SK-N-SH treated with all-trans-retinoic acid at 6 μM for 48 hours (cell line): ENCODE data around the gene SLC13A3.

Experiments used
- ARNTL ChIP-seq: fragments of 450-650 bp; formaldehyde crosslinking; IDR thresholded peaks from 2 replicates; pipeline ENCODE4 v1.5.0; 2020; ENCODE audit warnings: low read depth, mild to moderate bottlenecking, moderate library complexity, borderline replicate concordance
- CSDC2 ChIP-seq: fragments of 250-450 bp; sonication (Bioruptor Pico); IDR thresholded peaks from 2 replicates; pipeline ENCODE4 v1.5.0; 2020; ENCODE audit warnings: mild to moderate bottlenecking, moderate library complexity
- TF ChIP-seq, protein P1 (sequence below): fragments of 250-450 bp; sonication (Bioruptor Pico); IDR thresholded peaks from 2 replicates; pipeline ENCODE4 v1.5.1; 2020; ENCODE audit warnings: low read depth, mild to moderate bottlenecking, moderate library complexity
- TF ChIP-seq, protein P2 (sequence below): fragments of 250-450 bp; sonication (Bioruptor Pico); IDR thresholded peaks from 2 replicates; pipeline ENCODE4 v1.8.0; 2020; ENCODE audit warnings: mild to moderate bottlenecking, moderate library complexity, borderline replicate concordance
- TF ChIP-seq, protein P3 (sequence below): fragments of 250-450 bp; sonication (Bioruptor Pico); IDR thresholded peaks from 2 replicates; pipeline ENCODE4 v1.8.0; 2021; ENCODE audit warnings: low read depth, mild to moderate bottlenecking, moderate library complexity, borderline replicate concordance

DNA sequence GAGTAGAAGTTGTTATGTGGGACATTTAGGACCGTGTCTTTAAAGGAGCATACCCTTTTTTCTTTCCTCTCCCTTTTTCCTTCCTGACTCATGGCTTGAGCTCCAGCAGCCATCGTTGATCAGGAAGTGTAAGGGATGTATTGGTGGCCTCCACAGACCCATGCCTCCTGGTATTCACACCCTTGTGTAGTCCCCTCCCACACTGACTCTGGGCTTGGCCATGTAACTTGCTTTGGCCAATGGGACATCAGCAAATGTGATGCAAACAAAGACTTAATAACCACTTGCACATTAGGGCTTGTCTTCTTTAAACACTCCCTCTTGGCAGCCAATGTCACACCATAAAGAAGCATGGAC is 18.9 kb upstream of the SLC13A3 start:
- TF ChIP-seq, protein P1, sequence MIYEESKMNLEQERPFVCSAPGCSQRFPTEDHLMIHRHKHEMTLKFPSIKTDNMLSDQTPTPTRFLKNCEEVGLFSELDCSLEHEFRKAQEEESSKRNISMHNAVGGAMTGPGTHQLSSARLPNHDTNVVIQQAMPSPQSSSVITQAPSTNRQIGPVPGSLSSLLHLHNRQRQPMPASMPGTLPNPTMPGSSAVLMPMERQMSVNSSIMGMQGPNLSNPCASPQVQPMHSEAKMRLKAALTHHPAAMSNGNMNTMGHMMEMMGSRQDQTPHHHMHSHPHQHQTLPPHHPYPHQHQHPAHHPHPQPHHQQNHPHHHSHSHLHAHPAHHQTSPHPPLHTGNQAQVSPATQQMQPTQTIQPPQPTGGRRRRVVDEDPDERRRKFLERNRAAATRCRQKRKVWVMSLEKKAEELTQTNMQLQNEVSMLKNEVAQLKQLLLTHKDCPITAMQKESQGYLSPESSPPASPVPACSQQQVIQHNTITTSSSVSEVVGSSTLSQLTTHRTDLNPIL (CRISPR knock-in tag) = no peak
- TF ChIP-seq, protein P2, sequence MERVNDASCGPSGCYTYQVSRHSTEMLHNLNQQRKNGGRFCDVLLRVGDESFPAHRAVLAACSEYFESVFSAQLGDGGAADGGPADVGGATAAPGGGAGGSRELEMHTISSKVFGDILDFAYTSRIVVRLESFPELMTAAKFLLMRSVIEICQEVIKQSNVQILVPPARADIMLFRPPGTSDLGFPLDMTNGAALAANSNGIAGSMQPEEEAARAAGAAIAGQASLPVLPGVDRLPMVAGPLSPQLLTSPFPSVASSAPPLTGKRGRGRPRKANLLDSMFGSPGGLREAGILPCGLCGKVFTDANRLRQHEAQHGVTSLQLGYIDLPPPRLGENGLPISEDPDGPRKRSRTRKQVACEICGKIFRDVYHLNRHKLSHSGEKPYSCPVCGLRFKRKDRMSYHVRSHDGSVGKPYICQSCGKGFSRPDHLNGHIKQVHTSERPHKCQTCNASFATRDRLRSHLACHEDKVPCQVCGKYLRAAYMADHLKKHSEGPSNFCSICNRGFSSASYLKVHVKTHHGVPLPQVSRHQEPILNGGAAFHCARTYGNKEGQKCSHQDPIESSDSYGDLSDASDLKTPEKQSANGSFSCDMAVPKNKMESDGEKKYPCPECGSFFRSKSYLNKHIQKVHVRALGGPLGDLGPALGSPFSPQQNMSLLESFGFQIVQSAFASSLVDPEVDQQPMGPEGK (CRISPR knock-in tag) = no peak
- TF ChIP-seq, protein P3, sequence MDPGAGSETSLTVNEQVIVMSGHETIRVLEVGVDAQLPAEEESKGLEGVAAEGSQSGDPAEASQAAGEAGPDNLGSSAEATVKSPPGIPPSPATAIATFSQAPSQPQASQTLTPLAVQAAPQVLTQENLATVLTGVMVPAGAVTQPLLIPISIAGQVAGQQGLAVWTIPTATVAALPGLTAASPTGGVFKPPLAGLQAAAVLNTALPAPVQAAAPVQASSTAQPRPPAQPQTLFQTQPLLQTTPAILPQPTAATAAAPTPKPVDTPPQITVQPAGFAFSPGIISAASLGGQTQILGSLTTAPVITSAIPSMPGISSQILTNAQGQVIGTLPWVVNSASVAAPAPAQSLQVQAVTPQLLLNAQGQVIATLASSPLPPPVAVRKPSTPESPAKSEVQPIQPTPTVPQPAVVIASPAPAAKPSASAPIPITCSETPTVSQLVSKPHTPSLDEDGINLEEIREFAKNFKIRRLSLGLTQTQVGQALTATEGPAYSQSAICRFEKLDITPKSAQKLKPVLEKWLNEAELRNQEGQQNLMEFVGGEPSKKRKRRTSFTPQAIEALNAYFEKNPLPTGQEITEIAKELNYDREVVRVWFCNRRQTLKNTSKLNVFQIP (CRISPR knock-in tag) = no peak
- TF ChIP-seq CSDC2 (CRISPR knock-in tag) (no peak), ARNTL (CRISPR knock-in tag) (no peak)
